Loucy (cell line): ENCODE results near the gene CLCNKA.
"Not testable (repeated sequence)": the region's sequence is repeated elsewhere in the genome, so short reads cannot be mapped to it uniquely, and the experiment has no call there.

ENCODE experiments used
- H2AFZ ChIP-seq: fragments of 200-600 bp; sonication (generic); 2 replicates; pipeline ENCODE4 v1.6.0; 2016; ENCODE audit warnings: antibody characterized with exemption, mild to moderate bottlenecking, low read length, moderate library complexity
- H3F3A ChIP-seq: fragments of 200-600 bp; 2 replicates; pipeline ENCODE4 v1.6.0; 2016; ENCODE audit warnings: antibody characterized with exemption, low read depth, mild to moderate bottlenecking
- H3K27me3 ChIP-seq: fragments of 200-600 bp; sonication (generic); 2 replicates; pipeline ENCODE4 v1.6.1; 2014; ENCODE audit warnings: low read length, mild to moderate bottlenecking; ENCODE audit not compliant: insufficient read depth, poor library complexity, severe bottlenecking
- H3K36me3 ChIP-seq: fragments of 200-600 bp; sonication (generic); 2 replicates; pipeline ENCODE4 v1.6.1; 2016; ENCODE audit warnings: low read length; ENCODE audit not compliant: insufficient read depth
- H3K4me1 ChIP-seq: fragments of 200-600 bp; sonication (generic); 2 replicates; pipeline ENCODE4 v1.5.1; 2014; ENCODE audit warnings: low read length, mild to moderate bottlenecking; ENCODE audit not compliant: insufficient read depth, poor library complexity, severe bottlenecking
- H3K4me2 ChIP-seq: fragments of 200-600 bp; sonication (generic); 2 replicates; pipeline ENCODE4 v1.6.0; 2014; ENCODE audit warnings: antibody characterized with exemption, low read length, low read depth, mild to moderate bottlenecking; ENCODE audit not compliant: poor library complexity, severe bottlenecking
- H3K4me3 ChIP-seq: fragments of 200-600 bp; sonication (generic); 2 replicates; pipeline ENCODE4 v1.5.1; 2014; ENCODE audit warnings: low read length, mild to moderate bottlenecking, mixed read lengths; ENCODE audit not compliant: poor library complexity, severe bottlenecking
- H3K79me2 ChIP-seq: fragments of 200-600 bp; sonication (generic); 2 replicates; pipeline ENCODE4 v1.6.1; 2014; ENCODE audit warnings: low read length; ENCODE audit not compliant: insufficient read depth
- H3K9ac ChIP-seq: fragments of 200-600 bp; sonication (generic); 2 replicates; pipeline ENCODE4 v1.6.0; 2014; ENCODE audit warnings: mild to moderate bottlenecking, low read depth, low read length, moderate library complexity; ENCODE audit not compliant: poor library complexity, severe bottlenecking
- H3K9me2 ChIP-seq: fragments of 200-600 bp; sonication (generic); replicated peaks from 2 replicates; pipeline ENCODE4 v1.6.1; 2016; ENCODE audit warnings: low read depth, low read length, mixed read lengths
- H3K9me3 ChIP-seq: fragments of 200-600 bp; sonication (generic); 2 replicates; pipeline ENCODE4 v1.6.1; 2014; ENCODE audit warnings: mild to moderate bottlenecking, antibody characterized with exemption, low read length, low read depth; ENCODE audit not compliant: insufficient read depth
- H4K20me1 ChIP-seq: fragments of 200-600 bp; sonication (generic); 2 replicates; pipeline ENCODE4 v1.6.0; 2014; ENCODE audit warnings: antibody characterized with exemption, low read length, mild to moderate bottlenecking; ENCODE audit not compliant: insufficient read depth, poor library complexity, severe bottlenecking
- EZH2phosphoT487 ChIP-seq: fragments of 200-600 bp; IDR thresholded peaks from 2 replicates; pipeline ENCODE4 v1.6.1; 2018; ENCODE audit warnings: antibody characterized with exemption, mild to moderate bottlenecking, moderate library complexity, borderline replicate concordance
- TF ChIP-seq, protein P1 (sequence below): fragments of 200-600 bp; sonication (generic); conservative IDR thresholded peaks from 2 replicates; pipeline ENCODE4 v1.5.1; 2014; ENCODE audit warnings: mild to moderate bottlenecking, antibody characterized with exemption, low read length

The CLCNKA gene

DNA sequence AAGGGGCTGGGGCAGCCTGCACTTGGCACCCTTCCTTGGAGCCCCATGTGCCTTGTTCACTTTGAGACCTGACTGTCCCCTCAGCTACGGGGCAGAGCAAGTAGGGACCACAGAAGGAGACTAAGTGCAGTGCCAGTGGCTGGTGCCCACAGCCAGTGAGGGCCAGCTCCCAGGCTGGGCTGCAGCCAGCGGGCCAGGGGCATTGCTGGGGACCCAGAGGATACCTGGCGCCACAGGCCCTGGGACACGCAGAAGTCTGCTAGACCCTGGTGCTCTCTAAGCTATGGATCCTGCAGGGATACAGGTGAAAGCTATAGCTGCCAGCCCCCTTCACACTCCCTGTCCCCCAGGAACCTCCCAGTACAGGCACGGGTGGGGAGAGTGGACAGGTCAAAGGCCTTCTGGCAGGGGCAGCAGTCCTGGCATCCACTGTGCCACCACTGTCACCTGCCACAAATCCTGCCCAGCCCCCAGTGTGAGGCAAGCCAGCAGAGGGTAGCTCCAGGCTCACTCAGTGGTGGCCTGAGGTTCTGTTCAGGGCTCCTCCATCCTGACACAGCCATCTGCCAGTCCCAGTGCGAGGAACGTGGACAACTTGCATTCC lies 1.3 kb downstream of the CLCNKA start:
- Histone ChIP-seq H3K27me3 (no peaks in the 10 kb centered on the region), H3K9me3 (no peaks in the 10 kb centered on the region), H2AFZ (no peak overlapping the region), H3K36me3 (no peaks in the 10 kb centered on the region), H3K4me3 (no peak overlapping the region), H3K4me1 (no peaks in the 10 kb centered on the region), H3K9ac (no peak overlapping the region), H3K79me2 (no peaks in the 10 kb centered on the region), H3K4me2 (no peak overlapping the region), H4K20me1 (no peaks in the 10 kb centered on the region), H3K9me2 (no peaks in the 10 kb centered on the region), H3F3A (no peaks in the 10 kb centered on the region)
- no peak for TF ChIP-seq EZH2phosphoT487
- TF ChIP-seq, protein P1, sequence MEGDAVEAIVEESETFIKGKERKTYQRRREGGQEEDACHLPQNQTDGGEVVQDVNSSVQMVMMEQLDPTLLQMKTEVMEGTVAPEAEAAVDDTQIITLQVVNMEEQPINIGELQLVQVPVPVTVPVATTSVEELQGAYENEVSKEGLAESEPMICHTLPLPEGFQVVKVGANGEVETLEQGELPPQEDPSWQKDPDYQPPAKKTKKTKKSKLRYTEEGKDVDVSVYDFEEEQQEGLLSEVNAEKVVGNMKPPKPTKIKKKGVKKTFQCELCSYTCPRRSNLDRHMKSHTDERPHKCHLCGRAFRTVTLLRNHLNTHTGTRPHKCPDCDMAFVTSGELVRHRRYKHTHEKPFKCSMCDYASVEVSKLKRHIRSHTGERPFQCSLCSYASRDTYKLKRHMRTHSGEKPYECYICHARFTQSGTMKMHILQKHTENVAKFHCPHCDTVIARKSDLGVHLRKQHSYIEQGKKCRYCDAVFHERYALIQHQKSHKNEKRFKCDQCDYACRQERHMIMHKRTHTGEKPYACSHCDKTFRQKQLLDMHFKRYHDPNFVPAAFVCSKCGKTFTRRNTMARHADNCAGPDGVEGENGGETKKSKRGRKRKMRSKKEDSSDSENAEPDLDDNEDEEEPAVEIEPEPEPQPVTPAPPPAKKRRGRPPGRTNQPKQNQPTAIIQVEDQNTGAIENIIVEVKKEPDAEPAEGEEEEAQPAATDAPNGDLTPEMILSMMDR = no peak

DNA sequence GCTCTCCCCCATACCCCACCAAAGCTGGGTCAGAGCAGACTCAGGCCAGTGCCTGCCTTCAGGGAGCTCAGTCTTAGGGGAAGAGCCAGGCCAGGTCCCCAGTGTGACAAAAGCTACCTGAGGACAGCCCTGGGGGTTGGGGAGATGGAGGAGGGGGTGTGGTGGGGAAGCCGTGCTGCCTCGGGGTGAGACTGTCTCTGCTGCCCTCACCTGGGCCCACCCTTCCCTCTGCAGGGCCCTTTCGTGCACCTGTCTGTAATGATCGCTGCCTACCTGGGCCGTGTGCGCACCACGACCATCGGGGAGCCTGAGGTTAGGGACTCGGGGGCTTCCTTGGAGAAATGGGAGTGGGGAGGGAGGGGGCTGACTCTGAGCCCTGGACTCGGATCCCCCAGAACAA lies 4.5 kb downstream of the CLCNKA start:
- H3K9me3 ChIP-seq, H3K4me1 ChIP-seq, H2AFZ ChIP-seq, H3K9me2 ChIP-seq, H3F3A ChIP-seq, H3K4me3 ChIP-seq, H3K9ac ChIP-seq, H3K36me3 ChIP-seq, H4K20me1 ChIP-seq, H3K79me2 ChIP-seq, H3K27me3 ChIP-seq, H3K4me2 ChIP-seq: not testable (repeated sequence)

DNA sequence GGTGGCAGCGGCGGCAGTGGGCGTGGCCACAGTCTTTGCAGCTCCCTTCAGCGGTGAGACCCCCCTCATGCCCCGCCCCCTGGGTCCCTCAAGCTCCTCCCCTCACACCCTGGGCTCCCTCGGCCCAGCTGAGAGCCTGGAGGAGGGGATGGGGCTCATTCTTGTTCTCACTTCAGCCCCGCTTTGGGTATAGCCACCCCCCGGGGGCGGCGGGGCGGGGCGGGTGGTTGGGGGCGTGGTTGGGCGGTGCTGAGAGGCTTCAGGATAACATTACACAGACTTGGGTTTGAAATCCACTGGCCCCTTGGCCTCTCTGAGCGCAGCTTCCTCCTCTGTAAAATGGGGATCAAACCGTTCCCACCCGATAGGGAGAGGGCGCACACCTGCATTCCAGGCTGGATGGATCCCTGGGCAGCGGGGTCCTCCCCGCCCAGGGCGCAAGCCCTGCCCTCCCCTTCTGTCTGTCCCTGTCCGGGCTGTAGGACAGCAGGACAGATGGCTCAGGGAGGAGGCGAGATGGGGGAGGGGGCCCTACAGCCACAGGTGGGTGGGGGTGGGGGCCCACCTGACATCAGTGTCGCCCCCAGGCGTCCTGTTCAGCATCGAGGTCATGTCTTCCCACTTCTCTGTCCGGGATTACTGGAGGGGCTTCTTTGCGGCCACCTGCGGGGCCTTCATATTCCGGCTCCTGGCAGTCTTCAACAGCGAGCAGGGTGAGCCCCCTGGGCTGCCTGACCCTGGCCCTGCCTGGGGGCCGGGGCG lies 5.1 kb downstream of the CLCNKA start:
- Histone ChIP-seq H3F3A (no peaks in the 10 kb centered on the region), H3K9ac (no peak overlapping the region), H3K27me3 (no peaks in the 10 kb centered on the region), H2AFZ (no peak overlapping the region), H3K4me2 (no peak overlapping the region), H3K36me3 (no peaks in the 10 kb centered on the region), H3K79me2 (no peaks in the 10 kb centered on the region), H3K4me1 (no peaks in the 10 kb centered on the region), H3K4me3 (no peak overlapping the region), H3K9me3 (no peaks in the 10 kb centered on the region), H4K20me1 (no peaks in the 10 kb centered on the region), H3K9me2 (no peaks in the 10 kb centered on the region)
- TF ChIP-seq, protein P1 = no peak
- no peak for TF ChIP-seq EZH2phosphoT487
